ENCODE measurements around the gene DMC1.

- TF ChIP-seq CTCF (IDR thresholded peaks at IDR 0.05): no peak
- no peak for TF ChIP-seq POLR2AphosphoS5 (IDR thresholded peaks at IDR 0.05; ENCODE audit: low read depth, low read length)
Measured at GRCh38 chr22:38578505-38578904, 8.5 kb upstream of the DMC1 start.
